ENCODE results near the gene STAT5B. TPM values are rescaled to one million over a fixed set of nuclear protein-coding genes. Genes with fewer than 3 reads are reported as not detected.

STAT5B gene
- total RNA-seq, 1 donor from 2014 or later = 23.1 TPM

- Histone ChIP-seq H3K27ac (ENCODE audit: low read depth, low read length) (no peak overlapping the region), H2AFZ (ENCODE audit: low read depth, low read length) (no peak overlapping the region), H4K20me1 (ENCODE audit: insufficient read depth, low read length) (peaks cover 7% of the 10 kb centered on the region), H3K79me2 (ENCODE audit: insufficient read depth, low read length) (no peaks in the 10 kb centered on the region), H3K4me3 (ENCODE audit: insufficient read depth, low read depth, low read length) (no peak overlapping the region), H3K36me3 (ENCODE audit: insufficient read depth, low read length) (peaks cover 6% of the 10 kb centered on the region), H3K9me3 (ENCODE audit: insufficient read depth, low read depth, low read length) (no peaks in the 10 kb centered on the region), H3K4me1 (ENCODE audit: insufficient read depth, low read length) (peaks cover 6% of the 10 kb centered on the region), H3K9ac (ENCODE audit: low read length) (no peak overlapping the region), H3K4me2 (ENCODE audit: low read length) (no peak overlapping the region), H3K27me3 (ENCODE audit: insufficient read depth, low read length) (no peaks in the 10 kb centered on the region)
- Mint-ChIP-seq H3K27me3 (ENCODE audit: low read depth, unreplicated experiment) (no peaks in the 10 kb centered on the region), H3K9me3 (ENCODE audit: unreplicated experiment) (no peaks in the 10 kb centered on the region), H3K36me3 (ENCODE audit: low read depth, unreplicated experiment) (peaks cover 17% of the 10 kb centered on the region), H3K4me1 (ENCODE audit: low read depth, unreplicated experiment) (peaks cover 9% of the 10 kb centered on the region), H3K4me3 (ENCODE audit: unreplicated experiment) (no peak overlapping the region), H3K27ac (ENCODE audit: unreplicated experiment) (peak overlapping the region; percentile 34)
- no peak for DNase-seq (ENCODE audit: low read depth)
- no peak for FAIRE-seq
- TF ChIP-seq CTCF (IDR thresholded peaks at IDR 0.05; ENCODE audit: insufficient read depth, low read depth, low read length) = no peak
- no peak for TF ChIP-seq EZH2 (IDR thresholded peaks at IDR 0.05; ENCODE audit: insufficient read depth, low read length)
Observed at GRCh38 chr17:42309986-42310786, 34.0 kb upstream of the STAT5B start.

GRCh38 chr17:42309142-42309541 lies 33.0 kb upstream of the STAT5B start:
- Histone ChIP-seq H3K4me1 (ENCODE audit: insufficient read depth, low read length) (peaks cover 6% of the 10 kb centered on the region), H3K27me3 (ENCODE audit: insufficient read depth, low read length) (no peaks in the 10 kb centered on the region), H3K9ac (ENCODE audit: low read length) (no peak overlapping the region), H3K79me2 (ENCODE audit: insufficient read depth, low read length) (no peaks in the 10 kb centered on the region), H3K27ac (ENCODE audit: low read depth, low read length) (no peak overlapping the region), H3K4me3 (ENCODE audit: insufficient read depth, low read depth, low read length) (no peak overlapping the region), H3K36me3 (ENCODE audit: insufficient read depth, low read length) (peaks cover 5% of the 10 kb centered on the region), H3K9me3 (ENCODE audit: insufficient read depth, low read depth, low read length) (no peaks in the 10 kb centered on the region), H4K20me1 (ENCODE audit: insufficient read depth, low read length) (peaks cover 7% of the 10 kb centered on the region), H2AFZ (ENCODE audit: low read depth, low read length) (no peak overlapping the region), H3K4me2 (ENCODE audit: low read length) (no peak overlapping the region)
- Mint-ChIP-seq H3K27me3 (ENCODE audit: low read depth, unreplicated experiment) (no peaks in the 10 kb centered on the region), H3K27ac (ENCODE audit: unreplicated experiment) (no peak overlapping the region), H3K36me3 (ENCODE audit: low read depth, unreplicated experiment) (peaks cover 17% of the 10 kb centered on the region), H3K4me3 (ENCODE audit: unreplicated experiment) (no peak overlapping the region), H3K9me3 (ENCODE audit: unreplicated experiment) (no peaks in the 10 kb centered on the region), H3K4me1 (ENCODE audit: low read depth, unreplicated experiment) (peaks cover 9% of the 10 kb centered on the region)
- DNase-seq (ENCODE audit: low read depth) (no peak), FAIRE-seq (no peak)
- TF ChIP-seq CTCF (IDR thresholded peaks at IDR 0.05; ENCODE audit: insufficient read depth, low read depth, low read length) (no peak), EZH2 (IDR thresholded peaks at IDR 0.05; ENCODE audit: insufficient read depth, low read length) (no peak)

GRCh38 chr17:42308446-42308845 lies 32.3 kb upstream of the STAT5B start:
- FAIRE-seq = no peak
- no peak overlapping the region for H3K9ac ChIP-seq (ENCODE audit: low read length)
- no peak for DNase-seq (ENCODE audit: low read depth)
- H3K4me2 ChIP-seq (ENCODE audit: low read length) = no peak overlapping the region
- H3K4me3 ChIP-seq (ENCODE audit: insufficient read depth, low read depth, low read length) = no peak overlapping the region
- H3K79me2 ChIP-seq (ENCODE audit: insufficient read depth, low read length) = no peaks in the 10 kb centered on the region
- H3K4me1 Mint-ChIP-seq (ENCODE audit: low read depth, unreplicated experiment) = peaks cover 9% of the 10 kb centered on the region
- peaks cover 3% of the 10 kb centered on the region for H3K9me3 Mint-ChIP-seq (ENCODE audit: unreplicated experiment)
- H3K9me3 ChIP-seq (ENCODE audit: insufficient read depth, low read depth, low read length) = no peaks in the 10 kb centered on the region
- H3K4me3 Mint-ChIP-seq (ENCODE audit: unreplicated experiment) = no peak overlapping the region
- H3K27me3 Mint-ChIP-seq (ENCODE audit: low read depth, unreplicated experiment) = peaks cover 4% of the 10 kb centered on the region
- no peaks in the 10 kb centered on the region for H3K36me3 ChIP-seq (ENCODE audit: insufficient read depth, low read length)
- H3K27ac ChIP-seq (ENCODE audit: low read depth, low read length) = no peak overlapping the region
- H3K27ac Mint-ChIP-seq (ENCODE audit: unreplicated experiment) = no peak overlapping the region
- H3K27me3 ChIP-seq (ENCODE audit: insufficient read depth, low read length) = no peaks in the 10 kb centered on the region
- peaks cover 7% of the 10 kb centered on the region for H4K20me1 ChIP-seq (ENCODE audit: insufficient read depth, low read length)
- H3K4me1 ChIP-seq (ENCODE audit: insufficient read depth, low read length) = peaks cover 6% of the 10 kb centered on the region
- TF ChIP-seq EZH2 (IDR thresholded peaks at IDR 0.05; ENCODE audit: insufficient read depth, low read length) = no peak
- TF ChIP-seq CTCF (IDR thresholded peaks at IDR 0.05; ENCODE audit: insufficient read depth, low read depth, low read length) = no peak
- H2AFZ ChIP-seq (ENCODE audit: low read depth, low read length) = no peak overlapping the region
- peaks cover 12% of the 10 kb centered on the region for H3K36me3 Mint-ChIP-seq (ENCODE audit: low read depth, unreplicated experiment)

Measured in astrocyte (in vitro differentiated cells and primary cell).